ENCODE data around the gene KCNJ18.
"Not testable (repeated sequence)": the region's sequence is repeated elsewhere in the genome, so short reads cannot be mapped to it uniquely, and the experiment has no call there.

Gene KCNJ18

DNA sequence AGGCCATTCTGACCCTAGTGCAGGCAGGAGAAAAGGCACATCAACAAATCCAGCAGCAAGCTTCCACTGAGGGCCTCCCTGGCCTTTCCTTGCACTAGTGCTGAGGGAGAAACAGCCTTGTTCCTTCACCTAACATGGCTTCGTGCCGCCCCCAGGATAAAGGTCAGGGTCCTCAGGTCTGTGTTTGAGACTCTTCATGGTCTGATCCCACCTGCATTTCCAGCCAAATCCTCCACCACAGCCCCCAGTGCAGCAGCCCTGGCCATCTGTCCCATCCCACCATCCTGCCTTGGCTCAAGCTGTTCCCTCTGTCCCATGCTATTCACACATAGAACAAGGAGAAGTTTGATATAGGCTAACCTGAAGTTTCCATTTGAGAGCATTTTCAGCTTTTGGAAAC lies 20.9 kb upstream of the KCNJ18 start:
- not testable (repeated sequence) for DNase-seq

DNA sequence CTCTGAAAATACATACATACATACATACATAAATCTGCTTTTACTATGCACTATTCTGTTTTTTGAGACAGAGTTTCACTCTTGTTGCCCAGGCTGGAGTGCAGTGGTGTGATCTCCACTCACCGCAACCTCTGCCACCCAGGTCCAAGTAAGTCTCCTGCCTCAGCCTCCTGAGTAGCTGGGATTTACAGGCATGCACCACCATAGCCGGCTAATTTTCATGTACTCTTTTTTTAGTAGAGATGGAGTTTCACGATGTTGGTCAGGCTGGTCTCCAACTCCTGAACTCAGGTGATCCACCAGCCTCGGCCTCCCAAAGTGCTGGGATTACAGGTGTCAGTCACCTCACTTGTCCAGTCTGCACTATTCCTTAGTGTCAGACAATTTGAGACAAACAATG lies 20.5 kb upstream of the KCNJ18 start:
- not testable (repeated sequence) for DNase-seq

DNA sequence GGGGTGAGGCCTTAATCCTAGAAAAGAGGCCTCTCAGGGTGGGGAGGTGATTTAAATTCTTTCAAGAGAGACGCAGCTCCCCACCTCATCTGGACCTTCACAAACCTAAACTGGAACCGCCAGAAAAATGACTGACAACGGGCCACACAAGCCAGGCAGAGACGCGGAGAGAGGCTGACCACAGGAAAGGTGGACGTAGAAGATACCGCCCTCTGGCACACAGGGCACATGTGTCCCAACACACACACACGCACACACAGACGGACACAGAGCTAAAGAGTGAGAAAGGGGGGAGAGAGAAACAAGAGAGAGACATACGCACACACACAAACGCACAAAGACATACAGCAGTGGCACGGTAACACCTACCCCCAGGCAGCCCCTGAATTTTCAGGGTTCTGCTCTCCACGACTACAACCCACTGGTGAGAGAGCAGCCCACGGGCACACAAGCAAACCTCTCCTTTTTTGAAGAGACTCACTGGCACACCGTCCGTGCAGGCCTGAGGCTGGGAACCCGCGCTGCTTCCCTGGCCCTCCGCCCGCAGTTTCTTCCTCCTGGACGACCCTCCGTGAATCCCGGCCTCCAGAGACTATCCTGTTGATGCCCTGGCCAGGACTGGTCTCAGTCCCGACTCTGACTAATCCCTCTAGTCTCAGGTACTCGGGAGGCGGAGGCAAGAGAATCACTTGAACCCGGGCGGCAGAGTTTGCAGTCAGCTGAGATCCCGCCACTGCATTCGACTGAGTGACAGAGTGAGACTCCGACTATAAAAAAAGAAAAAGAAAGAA lies 18.7 kb upstream of the KCNJ18 start:
- DNase-seq, result not testable (repeated sequence)

DNA sequence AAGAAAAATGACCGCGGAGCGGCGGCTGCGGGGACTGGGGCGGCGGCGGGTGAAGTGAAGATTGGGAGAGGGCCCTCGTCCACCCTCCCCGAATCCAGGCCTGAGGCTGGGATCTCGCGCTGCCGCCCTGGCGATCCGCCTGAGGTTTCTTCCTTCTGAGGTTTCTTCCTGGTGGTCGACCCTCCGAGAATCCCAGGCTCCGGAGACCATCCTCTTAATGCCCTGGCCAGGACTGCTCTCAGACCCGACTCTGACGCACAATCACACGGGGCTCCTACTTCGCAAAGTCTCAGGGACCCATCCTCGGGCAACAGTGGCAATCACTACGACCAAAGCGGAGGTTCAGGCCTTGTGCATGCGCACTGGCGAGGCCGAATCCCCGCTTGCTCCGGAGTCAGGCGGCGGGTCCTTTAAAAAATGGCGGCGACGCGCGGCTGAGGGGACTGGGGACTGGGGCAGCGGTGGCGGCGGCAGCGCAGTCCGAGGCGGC lies 18.0 kb upstream of the KCNJ18 start:
- no peak for DNase-seq

DNA sequence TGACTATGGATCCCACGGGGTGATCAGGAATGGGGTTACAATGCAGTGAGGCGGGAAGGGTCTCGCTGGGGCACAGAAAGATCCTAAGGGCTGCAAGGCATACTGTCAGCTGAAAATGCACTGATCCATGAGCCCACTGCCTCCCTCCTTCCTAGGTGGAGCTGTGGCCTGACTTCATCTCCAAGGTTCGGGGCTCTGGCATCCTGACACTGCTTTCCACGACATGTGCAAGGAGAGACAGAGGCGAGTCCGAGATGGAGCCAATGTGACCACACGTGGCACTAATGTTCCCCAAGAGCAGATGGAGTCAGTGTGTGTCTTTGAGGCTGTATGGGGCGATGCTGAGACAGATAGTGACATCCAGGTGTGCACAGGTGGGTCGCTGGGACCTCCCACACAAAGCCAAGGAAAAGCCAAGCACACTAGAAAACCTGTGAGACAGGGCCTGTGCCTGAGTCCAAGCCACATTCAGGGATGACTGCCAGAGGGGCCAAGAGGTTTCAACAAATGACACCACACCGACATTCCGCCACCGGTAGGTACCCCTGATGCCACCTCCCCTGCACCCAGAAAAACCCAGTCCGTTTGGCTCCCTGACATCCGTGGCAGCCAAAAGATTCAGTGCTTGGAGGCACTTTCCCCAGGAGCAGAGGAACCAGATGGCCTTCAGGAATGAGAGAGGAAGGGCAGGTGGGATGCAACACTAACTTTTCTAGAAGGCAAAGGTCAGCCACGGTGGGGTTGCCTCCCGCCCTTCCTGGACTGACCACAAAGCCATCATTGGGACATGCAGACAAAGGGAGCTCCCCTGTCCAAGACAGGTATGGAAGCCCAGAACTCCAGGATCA lies 17.2 kb upstream of the KCNJ18 start:
- DNase-seq, result not testable (repeated sequence)

DNA sequence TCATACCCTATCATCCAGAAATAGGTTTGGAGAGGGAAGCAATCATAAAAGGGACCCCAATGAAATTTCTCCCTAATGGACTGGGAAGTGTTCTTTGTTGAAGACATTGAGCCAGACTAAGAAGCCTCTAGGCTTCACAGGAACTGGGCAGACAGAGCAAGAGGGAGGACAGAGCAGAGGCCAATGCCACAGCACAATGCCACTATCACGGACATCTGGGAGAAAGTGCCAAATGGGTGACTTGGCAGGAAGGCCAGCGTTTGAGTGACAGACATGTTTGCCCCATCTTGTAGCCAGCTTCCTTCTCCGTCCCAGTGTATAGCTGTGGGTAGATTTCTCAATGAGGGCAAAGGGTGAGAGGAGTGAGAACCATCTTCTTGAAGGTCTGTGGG lies 16.6 kb upstream of the KCNJ18 start:
- DNase-seq, result not testable (repeated sequence)

DNA sequence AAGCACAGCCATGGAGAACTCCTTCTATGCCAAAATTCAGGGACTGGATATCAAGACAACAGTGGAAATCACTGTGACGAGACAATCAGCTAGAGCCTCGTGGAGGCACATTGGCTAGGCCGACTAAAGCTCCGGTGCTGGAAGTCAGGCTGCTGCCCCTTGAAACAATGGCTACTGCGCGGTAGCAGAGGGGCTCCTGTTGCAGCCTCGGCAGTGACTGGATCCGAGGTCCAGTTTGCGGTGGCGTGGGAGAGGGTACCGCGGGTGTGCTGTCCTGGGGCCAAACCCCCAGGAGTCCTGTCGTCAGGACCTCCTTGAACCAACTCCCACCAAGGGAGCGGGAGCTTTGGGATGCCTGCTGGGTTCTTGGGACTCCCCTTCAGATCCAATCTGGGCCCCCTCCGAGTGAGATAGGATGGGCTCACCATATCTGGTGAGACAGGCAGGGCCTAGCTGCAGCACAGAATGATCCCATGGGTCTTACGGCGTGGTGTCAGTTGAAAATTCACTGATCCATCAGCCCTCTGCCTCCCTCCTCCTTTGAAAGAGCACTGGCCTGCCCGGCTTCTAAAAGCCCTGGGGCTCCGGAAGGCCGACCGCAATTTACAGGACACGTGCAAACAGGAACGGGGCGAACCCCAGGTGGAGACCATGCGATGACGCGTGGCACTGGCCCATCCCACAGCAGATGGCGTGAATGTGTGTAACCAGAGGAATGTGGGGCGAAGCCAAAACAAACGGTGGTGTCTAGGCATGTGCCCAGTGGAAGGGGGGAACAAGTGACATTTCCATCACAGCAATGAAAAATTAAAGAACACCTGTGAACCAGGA lies 15.8 kb upstream of the KCNJ18 start:
- DNase-seq, result no peak

DNA sequence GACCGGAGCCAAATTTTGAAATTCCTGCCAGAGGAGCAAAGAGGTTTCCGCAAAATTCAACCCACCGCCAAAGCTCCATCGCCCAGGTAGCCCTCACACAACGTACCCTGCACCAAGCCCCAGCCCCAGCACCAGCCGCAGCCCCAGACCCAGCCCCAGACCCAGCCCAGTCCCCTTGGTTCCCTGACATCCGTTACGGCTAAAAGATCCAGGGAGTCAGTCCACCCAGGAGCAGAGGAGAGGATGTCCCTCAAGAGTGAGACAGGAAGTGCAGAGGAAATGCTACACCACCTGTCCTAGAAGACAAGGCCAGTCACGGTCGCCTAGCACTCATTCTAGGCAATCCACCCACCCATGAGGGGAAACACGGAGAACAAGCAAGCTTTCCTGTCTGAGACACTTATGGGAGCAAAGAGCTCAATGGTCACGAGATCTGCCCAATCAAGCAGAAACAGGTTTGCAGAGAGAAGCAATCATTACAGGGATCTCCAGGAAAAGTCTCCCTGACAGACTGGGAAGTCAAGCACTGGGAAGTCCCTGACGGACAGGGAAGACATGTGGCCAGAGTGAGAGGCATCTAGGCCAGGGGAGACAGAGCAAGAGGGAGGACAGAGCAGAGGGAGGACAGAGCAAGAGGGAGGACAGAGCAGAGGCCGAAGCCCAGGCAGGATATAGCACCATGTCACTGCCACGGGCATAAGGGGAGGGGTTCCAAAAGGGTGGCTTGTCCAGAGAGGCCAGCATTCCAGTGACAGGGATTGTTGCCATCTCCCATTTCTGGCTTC lies 15.0 kb upstream of the KCNJ18 start:
- no peak for DNase-seq

DNA sequence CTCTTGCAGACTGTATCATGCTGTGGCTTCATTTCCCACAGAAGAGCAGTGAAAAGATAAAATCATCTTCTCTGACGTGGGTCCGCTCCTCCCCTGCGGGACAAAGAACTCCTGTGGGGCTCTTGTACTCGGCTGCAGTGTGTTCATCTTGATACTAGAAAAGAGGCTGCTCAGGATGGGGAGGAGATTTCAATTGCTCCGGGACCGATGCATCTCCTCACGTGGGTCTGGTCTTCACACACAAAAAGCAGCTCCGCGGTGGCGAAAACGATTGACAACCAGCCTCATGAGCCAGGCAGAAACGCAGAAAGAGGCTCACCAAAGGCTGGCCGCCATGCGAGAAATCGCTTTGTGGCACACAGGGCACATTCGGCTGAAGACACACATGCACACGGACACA lies 14.4 kb upstream of the KCNJ18 start:
- no peak for DNase-seq

DNA sequence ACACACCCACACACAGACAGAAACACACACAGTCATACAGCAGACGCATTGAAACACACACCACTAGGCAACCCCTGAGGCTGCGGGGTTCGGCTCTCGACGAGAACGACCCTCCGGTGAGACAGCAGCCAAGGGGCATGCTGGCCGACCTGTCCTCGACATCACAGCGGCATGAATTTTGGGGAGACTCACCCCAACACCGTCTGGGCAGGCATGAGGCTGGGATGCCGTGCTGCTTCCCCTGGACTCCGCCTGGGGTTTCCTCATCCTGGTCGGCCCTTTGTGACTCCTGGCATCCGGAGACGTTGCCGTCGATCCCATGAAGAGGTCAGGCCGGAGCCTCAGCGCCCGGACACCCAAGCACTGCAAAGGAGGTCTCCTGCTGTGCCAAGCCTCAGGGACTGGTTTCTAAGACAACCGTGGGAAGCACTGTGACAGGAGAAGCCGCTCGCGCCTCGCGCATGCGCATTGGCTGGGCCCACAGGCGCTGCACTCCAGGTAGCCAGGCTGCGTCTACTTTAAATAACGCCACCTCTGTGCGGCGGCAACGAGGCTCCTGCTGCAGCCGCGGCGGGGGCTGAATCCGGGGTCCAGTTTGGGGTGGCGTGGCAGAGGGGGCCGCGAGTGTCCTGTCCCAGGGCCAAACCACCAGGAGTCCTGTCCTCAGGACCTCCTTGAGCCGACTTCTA lies 13.8 kb upstream of the KCNJ18 start:
- DNase-seq, result no peak

DNA sequence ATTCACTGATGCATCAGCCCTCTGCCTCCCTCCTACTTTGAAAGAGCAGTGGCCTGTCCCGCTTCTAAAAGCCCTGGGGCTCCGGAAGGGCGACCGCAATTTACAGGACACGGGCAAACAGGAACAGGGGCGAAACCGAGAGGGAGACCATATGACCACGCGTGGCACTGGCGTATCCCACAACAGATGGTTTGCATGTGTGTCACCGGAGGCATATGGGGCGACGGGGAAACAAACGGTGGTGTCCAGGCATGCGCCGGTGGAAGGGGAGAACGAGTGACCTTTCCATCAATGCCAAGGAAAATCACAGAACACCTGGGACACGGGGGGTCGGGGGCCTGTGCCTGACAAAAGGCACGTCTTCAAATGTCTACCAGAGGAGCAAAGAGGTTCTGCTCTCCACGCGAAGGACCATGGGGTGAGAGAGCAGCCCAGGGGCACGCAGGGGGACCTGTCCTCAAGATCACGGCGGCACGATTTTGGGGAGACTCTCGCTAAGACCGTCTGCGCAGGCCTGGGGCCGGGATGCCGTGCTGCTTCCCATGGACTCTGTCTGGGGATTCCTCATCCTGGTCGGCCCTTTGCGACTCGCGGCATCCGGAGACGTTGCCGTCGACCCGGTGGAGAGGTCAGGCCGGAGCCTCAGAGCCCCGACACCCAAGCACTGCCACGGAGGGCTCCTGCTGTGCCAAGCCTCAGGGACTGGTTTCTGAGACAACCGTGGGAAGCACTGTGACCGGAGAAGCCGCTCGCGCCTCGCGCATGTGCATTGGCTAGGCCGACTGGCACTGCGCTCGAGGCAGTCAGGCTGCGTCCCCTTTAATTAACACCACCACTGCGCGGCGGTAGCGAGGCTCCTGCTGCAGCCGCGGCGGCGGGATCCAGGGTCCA lies 12.8 kb upstream of the KCNJ18 start:
- DNase-seq, result no peak

DNA sequence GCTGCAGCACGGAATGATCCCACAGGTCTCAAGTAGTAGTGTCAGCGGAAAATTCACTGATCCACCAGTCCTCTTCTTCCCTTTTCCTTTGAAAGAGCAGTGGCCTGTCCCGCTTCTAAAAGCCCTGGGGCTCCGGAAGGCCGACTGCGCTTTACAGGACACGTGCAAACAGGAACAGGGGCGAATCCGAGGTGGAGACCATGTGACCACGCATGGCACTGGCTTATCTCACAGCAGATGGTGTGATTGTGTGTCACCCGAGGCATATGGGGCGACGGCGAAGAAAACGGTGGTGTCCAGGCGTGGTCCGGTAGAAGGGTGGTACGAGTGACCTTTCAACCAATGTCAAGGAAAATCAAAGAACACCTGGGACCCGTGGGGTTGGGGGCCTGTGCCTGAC lies 12.0 kb upstream of the KCNJ18 start:
- no peak for DNase-seq

DNA sequence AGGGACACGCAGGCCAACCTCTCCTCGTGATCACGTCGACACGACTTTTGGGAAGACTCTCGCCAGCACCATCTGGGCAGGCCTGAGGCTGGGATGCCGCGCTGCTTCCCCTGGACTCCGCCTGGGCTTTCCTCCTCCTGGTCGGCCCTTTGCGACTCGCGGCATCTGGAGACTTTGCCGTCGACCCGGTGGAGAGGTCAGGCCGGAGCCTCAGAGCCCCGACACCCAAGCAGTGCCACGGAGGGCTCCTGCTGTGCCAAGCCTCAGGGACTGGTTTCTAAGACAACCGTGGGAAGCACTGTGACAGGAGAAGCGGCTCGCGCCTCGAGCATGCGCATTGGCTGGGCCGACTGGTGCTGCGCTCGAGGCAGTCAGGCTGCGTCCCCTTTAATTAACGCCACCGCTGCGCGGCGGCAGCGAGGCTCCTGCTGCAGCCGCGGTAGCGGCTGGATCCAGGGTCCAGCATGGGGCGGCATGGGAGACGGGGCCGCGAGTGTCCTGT lies 11.4 kb upstream of the KCNJ18 start:
- DNase-seq, result not testable (repeated sequence)

DNA sequence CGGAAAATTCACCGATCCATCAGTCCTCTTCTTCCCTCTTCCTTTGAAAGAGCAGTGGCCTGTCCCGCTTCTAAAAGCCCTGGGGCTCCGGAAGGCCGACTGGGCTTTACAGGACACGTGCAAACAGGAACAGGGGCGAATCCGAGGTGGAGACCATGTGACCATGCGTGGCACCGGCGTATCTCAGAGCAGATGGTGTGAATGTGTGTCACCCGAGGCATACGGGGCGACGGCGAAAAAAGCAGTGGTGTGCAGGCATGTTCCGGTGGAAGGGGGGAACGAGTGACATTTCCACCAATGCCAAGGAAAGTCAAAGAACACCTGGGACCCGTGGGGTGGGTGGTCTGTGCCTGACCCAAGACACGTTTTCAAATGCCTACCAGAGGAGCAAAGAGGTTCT lies 10.7 kb upstream of the KCNJ18 start:
- not testable (repeated sequence) for DNase-seq

DNA sequence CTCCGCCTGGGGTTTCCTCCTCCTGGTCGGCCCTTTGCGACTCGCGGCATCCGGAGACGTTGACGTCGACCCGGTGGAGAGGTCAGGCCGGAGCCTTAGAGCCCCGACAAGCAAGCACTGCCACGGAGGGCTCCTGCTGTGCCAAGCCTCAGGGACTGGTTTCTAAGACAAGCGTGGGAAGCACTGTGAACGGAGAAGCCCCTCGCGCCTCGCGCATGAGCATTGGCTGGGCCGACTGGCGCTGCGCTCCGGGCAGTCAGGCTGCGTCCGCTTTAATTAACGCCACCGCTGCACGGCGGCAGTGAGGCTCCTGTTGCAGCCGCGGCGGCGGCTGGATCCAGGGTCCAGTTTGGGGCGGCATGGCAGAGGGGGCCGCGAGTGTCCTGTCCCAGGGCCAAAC lies 10.2 kb upstream of the KCNJ18 start:
- not testable (repeated sequence) for DNase-seq

DNA sequence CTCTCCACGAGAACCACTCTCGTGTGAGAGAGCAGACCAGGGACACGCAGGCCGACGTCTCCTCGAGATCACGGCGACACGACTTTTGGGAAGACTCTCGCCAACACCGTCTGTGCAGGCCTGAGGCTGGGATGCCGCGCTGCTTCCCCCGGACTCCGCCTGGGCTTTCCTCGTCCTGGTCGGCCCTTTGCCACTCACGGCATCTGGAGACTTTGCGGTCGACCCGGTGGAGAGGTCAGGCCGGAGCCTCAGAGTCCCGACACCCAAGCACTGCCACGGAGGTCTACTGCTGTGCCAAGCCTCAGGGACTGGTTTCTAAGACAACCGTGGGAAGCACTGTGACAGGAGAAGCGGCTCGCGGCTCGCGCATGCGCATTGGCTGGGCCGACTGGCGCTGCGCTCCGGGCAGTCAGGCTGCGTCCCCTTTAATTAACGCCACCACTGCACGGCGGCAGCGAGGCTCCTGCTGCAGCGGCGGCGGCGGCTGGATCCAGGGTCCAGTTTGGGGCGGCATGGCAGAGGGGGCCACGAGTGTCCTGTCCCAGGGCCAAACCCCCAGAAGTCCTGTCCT lies 9.1 kb upstream of the KCNJ18 start:
- DNase-seq, result not testable (repeated sequence)

DNA sequence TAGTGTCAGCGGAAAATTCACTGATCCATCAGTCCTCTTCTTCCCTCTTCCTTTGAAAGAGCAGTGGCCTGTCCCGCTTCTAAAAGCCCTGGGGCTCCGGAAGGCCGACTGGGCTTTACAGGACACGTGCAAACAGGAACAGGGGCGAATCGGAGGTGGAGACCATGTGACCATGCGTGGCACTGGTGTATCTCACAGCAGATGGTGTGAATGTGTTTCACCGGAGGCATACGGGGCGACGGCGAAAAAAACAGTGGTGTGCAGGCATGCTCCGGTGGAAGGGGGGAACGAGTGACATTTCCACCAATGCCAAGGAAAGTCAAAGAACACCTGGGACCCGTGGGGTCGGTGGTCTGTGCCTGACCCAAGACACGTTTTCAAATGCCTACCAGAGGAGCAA lies 8.4 kb upstream of the KCNJ18 start:
- not testable (repeated sequence) for DNase-seq

DNA sequence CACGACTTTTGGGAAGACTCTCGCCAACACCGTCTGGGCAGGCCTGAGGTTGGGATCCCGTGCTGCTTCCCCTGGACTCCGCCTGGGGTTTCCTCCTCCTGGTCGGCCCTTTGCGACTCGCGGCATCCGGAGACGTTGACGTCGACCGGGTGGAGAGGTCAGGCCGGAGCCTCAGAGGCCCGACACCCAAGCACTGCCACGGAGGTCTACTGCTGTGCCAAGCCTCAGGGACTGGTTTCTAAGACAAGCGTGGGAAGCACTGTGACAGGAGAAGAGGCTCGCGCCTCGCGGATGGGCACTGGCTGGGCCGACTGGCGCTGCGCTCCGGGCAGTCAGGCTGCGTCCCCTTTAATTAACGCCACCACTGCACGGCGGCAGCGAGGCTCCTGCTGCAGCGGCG lies 7.9 kb upstream of the KCNJ18 start:
- not testable (repeated sequence) for DNase-seq

DNA sequence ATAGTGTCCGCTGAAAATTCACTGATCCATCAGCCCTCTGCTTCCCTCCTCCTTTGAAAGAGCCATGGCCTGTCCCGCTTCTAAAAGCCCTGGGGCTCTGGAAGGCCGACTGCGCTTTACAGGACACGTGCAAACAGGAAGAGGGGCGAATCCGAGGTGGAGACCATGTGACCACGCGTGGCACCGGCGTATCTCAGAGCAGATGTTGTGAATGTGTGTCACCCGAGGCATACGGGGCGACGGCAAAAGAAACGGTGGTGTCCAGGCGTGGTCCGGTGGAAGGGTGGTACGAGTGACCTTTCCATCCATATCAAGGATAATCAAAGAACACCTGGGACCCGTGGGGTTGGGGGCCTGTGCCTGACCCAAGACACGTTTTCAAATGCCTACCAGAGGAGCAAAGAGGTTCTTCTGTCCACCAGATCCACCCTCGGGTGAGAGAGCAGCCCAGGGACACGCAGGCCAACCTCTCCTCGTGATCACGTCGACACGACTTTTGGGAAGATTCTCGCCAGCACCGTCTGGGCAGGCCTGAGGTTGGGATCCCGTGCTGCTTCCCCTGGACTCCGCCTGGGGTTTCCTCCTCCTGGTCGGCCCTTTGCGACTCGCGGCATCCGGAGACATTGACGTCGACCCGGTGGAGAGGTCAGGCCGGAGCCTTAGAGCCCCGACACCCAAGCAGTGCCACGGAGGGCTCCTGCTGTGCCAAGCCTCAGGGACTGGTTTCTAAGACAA lies 7.1 kb upstream of the KCNJ18 start:
- not testable (repeated sequence) for DNase-seq
